Stimulated activated naive CD4-positive, alpha-beta T cell (primary cell): ENCODE measurements around the gene TGDS.
"Not testable (repeated sequence)": the region's sequence is repeated elsewhere in the genome, so short reads cannot be mapped to it uniquely, and the experiment has no call there.

Experiments used
- DNase-seq, 6 experiments: peaks; one replicate each; lab custom pipeline; 2025; lab: John Stamatoyannopoulos, UW

TGDS gene

DNA sequence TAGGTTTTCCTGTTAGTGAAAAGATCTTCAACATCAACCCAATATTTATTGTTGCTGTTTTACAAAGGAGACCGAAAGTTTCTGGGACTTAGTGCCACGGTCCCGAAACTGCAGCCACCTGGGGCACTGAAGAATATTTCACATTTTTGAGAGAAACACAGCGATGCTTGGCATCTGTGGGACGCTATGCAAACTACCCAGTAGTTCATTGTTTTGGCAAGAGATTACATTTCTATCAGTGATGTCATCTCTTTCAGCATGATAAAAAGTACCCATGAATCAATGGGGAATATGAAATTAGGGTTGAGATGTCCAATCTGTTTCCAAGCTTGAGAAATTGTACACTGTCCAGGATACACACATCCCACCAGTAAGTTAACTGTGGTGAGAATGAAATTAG, 43.9 kb downstream of the TGDS start:
- DNase-seq, result no peak

DNA sequence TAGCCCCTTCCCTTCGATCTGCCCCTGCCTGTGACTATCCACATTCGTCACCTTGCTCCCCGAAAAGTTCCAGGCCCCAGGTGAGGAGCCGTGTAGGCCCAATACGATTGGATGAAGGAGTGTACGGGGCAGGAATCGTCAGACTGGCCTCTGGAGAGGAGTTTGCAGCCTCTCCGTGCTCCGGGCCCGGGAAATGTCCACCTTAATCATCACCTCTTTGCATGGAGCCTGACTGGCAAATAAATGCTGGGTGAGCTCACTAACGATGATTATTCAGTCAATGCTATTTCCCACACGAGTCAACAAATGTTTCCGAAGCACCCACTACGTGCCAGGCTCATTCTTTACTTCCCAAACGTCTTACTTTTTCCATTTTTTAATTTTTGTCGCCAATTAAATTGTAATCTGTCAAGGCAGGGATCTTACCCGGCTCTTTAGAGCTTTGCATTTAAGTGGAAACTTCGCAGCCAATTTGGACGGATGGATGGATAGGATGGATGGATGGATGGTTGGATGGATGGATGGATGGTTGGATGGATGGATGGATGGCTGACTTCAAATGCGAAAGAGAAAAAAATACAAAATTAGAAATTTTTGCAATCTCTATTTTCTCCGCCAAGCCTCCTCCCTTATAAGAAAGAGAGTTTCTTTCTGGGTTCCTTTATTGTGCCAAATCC, 45.8 kb downstream of the TGDS start:
- DNase-seq, result no peak

DNA sequence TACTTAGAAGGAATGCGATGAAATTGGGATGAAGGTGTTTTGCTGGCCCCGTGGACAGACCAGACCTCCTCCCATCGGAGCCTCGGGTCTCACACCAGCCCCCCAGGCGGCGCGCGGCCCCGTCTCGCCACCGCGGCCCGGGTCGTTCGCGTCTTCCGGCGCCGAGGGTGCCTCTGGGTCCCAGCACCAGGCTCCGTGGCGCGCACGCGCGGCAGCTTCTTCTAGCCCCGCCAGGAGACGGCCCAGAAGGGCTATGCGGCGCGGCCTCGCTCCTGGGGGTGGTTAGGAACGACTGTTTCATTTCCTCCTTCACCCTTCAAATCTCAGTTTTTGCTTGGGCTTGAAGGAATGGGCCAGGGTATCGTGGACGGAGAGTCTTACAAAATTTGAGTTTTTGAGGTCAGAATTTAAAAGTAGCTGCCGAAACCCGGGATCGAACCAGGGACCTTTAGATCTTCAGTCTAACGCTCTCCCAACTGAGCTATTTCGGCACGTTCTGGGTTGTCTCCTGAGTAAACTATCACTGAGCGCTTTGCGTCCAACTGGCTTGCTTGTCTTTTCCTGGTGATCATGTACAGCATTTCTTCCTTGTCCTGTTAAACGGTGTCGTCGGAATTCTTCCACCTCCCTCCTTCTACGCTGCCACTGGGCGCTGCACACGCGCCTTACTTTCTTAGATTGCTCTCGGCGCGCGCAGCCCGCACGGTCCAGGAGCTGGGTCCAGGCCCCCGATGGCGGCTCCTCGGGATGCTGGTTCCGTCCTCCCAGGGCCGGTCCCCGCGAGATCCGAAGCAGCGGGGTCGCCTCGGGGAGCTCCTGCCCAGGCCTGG, 46.5 kb downstream of the TGDS start:
- peak; percentile 87 to 99 (median 92) for DNase-seq

DNA sequence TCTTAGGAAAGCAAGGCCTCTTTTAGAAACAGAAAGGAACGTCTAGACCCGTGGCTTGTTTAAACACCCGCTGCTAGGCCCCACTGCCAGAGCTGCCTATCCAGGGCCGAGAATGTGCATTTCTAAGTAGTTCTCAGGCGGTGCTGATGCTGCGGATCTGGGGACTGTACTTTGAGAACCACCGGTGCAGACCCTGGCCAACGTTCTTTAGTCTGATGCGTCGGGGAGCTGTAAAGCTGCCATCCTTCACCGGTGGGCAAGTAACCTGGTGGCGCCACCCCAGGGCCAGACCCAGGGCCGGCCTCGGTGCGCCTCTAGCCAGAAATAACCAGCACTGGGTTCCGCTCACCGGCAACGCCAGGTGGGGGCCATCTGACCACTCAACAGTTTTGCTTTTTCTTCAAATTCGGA, 47.1 kb downstream of the TGDS start:
- DNase-seq, result peak in 5 of 6 experiments; percentile 30 to 65 (median 54)

DNA sequence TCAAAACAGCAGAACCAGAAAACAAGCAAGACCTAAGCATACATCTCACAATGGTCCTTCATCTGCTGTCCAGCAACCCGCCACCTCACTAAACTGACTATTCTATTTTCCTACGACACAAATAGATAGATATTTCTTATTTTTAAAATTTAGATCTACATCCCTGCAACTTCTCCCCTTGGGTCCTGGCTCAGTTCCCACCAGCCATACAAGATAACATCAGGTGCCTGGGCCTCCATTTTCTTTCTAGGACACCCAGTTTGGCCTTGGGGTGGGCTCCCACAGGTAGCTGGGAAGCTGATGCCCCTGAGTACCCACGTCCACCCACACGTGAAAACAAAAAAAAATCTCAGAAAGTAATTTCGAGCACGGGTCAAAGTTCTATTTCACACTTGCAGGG, 47.6 kb downstream of the TGDS start:
- peak in 1 of 6 experiments; percentile 12 for DNase-seq

DNA sequence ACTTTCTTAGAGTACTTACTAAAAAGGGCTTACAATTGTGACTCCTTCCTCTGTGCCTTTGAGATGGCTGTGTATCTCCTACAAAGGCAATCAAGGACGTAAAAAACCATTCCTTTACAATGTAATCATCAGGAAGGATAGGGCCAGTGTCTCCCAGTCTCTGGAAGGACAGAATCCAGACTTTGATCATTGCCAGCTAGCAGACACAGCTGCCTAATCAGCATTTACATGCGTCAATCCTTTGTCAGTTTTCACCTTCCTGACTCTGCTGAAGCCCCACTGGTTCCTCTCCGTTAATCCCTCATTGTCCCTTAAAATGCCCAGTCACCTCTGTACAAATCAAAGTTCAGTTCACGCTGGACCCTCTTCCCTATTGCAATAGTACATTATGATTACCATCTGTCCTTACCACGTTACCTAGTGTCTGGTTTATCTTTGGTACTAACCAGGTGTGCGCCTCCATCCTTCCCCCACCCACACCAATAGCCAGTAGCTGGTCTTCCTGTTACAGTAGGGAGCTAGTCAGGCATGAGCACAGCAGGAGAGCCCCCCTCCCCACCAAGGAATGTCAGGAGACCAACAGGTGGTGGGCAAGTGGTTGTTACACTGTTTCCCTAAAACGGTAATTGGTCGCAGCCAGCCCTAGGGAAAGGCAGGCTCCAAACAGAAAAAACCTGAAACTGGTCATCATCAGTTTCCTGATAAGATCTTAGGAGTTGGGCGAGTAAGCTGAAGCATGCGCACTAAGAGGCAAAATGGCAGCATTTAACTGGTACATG, 49.7 kb downstream of the TGDS start:
- no peak for DNase-seq

DNA sequence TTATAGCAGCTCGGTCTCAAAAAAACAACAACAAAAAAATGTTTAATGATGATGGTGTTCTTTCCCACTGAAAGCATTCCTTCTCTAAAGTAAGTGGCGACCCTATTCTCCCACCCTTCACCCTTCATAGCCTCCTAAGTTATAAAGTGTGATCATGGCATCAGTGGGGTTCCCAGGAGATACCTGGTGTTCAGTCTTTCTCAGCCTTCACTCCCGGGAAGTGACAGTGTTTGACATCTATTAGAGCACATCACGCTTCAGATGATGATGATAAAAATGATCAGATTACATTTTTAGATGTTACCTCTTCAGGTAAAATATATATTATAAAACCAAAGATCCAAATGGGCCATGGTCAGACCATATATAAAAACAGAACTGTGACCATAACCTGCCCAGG, 51.0 kb downstream of the TGDS start:
- no peak for DNase-seq

DNA sequence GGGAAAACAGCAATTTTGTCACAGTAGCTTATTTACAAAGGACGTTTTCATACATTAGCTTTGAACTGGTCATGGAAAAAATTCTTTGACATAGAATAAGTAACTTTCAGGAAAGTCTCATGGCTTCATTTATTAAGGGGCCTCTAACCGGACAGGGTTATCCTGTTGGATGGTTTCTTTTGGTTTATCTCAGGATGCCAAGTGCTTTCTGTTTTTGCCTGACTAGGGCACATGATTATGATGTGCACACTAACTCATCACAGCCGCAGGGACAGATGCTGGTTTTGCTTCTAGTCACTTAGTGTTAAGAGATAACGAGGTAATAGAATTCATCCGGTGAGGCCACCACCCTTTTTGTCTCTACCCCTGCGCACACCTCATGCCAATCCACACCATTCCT, 53.0 kb downstream of the TGDS start:
- no peak for DNase-seq

DNA sequence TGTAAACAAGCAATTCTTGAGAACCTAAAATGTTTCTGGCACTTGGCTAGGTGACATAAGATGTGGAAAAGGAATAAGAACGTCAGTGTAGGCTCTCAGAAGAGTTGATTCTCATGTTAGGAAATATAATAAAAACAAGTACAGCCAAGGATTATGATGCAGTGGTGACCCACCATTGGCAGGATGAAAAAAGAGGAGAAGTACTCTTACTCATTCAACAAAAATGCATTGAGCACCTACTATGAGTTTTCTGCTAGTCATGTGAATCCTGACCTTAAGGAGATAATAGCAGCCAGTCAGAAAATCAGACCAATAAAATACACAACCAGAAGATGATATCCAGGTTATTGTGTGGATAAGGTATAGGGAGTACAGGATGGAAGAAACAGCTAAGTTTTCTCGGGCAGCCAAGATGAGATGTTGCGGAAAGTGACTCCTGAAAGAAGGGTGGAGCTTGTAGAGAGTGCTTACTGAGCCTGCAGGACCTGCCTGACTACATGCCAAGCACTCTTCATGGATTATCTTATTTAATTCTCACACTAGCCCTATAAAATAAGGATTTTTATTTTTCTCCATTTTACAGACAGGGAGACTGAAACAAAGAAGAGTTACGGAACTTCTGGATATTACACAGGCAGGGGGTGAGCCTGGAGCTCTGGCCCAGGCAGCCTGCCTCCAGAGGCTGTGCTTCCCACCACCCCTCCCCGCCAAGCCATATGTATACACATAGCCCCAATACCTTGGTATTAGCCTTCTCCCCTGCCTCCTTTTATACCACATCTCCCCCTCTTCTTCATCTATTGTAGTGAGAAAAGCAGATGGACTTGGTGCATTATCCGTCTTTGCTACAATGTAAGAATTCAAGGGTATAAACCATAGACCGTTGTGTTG, 58.0 kb downstream of the TGDS start:
- DNase-seq, result no peak

DNA sequence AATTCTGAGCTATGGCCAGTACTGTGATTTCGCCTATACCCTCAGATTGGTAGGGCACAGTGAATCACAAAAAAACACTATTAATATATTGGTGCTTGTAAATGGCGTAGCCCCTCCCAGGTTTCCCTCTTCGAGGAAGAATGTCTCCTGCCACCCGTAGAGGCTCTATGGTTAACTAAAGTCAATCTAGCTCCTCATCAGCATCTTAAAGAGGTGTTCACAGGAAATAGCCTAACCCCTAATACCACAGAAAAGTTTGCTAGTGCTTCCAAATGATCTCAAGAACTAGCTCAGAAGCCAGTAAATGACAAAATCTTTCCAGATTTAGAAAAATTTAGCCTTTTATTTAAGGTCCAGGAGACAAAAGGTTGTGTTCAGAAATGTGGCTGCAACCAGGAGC, 60.2 kb downstream of the TGDS start:
- DNase-seq, result peak in 1 of 6 experiments; percentile 5

DNA sequence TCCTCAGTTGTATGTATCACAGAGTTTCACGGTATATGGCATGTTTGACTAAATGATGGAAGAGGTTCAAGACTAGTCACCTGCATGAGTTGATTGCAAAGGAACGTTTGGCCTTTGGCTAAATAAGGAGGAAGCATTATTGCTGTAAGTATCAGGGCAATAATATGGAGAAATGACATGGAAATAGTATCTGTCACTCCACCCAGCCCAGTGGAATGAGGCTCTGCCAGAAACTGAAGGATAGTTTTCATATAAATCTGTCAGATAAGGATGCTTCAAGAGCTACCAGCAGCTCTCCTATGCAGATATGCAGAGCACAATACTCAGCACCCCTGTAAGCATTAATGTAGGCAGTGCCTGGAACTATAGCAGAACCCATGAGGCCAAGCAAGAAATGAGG, 60.7 kb downstream of the TGDS start:
- no peak for DNase-seq

DNA sequence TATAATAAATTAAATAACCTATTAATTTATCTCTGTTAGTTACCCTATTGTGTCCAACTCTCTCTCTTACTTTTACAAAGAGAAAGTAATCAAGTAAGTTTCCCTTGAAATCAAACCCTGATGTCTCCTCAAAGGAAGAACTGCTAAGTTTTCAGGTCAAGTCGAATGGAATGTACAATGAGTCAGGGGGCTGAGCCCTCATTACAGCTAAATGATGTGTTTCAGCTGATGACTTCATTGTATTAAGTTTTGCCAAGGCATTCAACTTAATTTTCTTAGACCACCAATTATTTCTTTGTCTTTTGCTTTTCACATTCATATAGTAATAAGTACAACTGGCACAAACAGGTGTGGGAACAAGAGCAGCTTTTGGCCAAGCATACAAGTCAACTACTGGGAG, 61.8 kb downstream of the TGDS start:
- no peak for DNase-seq

DNA sequence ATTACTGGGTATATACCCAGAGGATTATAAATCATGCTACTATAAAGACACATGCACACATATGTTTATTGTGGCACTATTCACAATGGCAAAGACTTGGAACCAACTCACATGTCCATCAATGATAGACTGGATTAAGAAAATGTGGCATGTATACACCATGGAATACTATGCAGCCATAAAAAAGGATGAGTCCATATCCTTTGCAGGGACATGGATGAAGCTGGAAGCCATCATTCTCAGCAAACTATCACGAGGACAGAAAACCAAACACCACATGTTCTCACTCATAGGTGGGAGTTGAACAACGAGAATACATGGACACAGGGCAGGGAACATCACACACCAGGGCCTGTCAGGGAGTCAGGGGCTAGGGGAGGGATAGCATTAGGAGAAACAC, 63.7 kb downstream of the TGDS start:
- not testable (repeated sequence) for DNase-seq

DNA sequence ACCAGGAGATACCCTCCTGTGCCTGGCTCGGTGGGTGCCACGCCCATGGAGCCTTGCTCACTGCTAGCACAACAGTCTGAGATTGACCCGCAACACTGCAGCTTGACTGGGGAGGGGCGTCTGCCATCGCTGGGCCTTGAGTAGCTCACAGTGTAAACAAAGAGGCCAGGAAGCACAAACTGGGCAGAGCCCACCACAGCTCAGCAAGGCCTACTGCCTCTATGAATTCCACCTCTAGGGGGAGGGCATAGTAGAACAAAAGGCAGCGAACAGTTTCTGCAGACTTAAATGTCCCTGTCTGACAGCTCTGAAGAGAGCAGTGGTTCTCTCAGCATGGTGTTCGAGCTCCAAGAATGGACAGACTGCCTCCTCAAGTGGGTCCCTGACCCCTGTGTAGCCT, 69.0 kb downstream of the TGDS start:
- DNase-seq, result not testable (repeated sequence)

DNA sequence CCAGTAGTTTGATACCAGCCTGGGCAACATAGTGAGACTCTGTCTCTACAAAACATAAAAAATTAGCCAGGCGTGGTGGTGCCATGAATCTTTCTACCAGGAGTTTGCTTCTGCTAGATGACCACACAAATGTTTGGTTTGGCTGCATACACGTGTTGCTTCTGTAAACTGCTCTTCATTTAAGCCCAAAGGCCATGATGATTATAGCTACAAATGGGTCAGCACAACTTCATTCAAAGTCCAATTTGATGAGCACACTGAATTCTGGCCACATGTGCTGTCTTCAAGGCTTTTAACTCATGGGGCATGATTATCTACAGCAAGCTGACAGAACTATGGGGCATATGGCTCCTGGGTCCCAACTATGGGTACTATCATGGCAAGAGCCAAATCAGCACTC, 70.2 kb downstream of the TGDS start:
- no peak for DNase-seq

DNA sequence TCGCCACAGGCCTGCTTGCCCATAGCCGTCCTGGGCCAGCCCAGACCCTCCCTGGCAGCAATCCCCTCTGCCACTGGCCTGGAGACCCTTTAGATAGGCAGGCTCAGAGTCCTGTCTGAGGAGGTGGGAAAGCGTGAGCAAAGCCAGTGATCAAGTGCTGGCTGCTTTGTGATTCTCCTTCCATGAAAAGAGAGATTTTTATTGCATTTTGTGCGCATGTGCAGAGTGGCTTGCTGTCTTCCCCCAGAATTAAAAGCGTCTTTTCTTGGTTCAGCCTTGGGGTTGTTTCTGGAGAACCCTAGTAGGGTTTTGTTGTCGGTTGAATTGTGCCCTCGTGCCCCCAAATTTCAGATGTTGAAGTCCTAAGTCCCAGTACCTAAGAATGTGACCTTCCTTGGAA, 71.5 kb downstream of the TGDS start:
- DNase-seq, result no peak
